HG02623 (cell line): ENCODE data around the gene MANBA.
"Not testable (repeated sequence)": the region's sequence is repeated elsewhere in the genome, so short reads cannot be mapped to it uniquely, and the experiment has no call there.

Source experiments
- ATAC-seq: cut with Tn5 transposase; IDR thresholded peaks from one replicate; pipeline ENCODE4 v1.9.1; 2021; ENCODE audit warnings: moderate library complexity; ENCODE audit not compliant: unreplicated experiment

MANBA gene

DNA sequence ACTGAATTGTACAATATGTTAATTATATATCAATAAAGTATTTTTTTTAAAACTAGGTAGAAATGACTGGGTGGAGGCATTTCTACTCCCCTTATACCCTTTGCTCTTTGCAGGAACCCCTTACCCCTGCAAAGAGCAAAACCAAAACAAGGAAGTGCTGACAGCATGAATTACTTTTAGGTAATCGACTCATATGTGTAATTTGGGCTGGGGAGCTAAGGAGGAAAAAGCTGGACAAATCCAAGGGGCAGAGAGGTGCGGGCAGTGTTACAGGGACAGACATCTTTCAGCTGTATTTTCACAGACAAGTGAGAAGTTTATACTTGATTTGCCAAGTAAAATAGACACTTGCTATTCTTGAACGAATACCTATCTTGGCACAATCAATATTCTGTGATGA, 35.5 kb downstream of the MANBA start:
- no peak for ATAC-seq

DNA sequence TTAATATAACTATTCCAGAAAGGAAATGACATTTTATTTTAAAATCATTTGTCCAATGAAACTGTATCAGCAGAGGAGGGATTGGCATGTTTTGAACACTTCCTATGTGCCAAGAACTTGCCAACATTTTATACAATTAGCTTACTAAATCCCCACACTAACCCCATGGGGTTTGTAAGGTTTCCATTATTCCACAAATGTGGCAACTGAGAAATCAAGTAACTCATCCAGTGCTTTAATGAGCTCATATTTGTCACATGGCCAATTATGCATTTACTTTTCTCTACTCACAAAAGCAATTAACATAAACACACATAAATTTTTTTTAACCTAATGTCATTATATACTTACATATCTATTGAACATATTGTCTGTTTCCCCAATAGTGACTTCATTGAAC, 37.3 kb downstream of the MANBA start:
- ATAC-seq, result no peak

DNA sequence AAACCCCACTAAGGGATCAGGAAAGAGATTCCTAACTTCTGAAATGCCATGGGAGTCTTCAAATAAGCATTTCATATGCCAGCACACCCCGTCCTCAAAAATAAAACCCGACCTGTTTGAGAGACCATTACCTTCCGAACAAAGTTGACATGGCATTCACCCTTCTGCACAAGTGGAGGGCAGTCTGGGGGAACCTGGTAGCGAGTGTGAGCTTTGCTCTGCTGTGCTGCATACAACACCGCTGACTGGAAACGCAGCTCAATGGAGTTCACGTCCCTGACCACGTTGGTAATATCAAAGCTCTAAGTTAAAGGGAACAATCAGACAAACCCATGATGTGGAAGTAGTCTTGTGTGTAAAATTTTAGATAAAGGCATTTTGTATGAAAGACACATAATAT, 38.0 kb downstream of the MANBA start:
- ATAC-seq, result no peak

DNA sequence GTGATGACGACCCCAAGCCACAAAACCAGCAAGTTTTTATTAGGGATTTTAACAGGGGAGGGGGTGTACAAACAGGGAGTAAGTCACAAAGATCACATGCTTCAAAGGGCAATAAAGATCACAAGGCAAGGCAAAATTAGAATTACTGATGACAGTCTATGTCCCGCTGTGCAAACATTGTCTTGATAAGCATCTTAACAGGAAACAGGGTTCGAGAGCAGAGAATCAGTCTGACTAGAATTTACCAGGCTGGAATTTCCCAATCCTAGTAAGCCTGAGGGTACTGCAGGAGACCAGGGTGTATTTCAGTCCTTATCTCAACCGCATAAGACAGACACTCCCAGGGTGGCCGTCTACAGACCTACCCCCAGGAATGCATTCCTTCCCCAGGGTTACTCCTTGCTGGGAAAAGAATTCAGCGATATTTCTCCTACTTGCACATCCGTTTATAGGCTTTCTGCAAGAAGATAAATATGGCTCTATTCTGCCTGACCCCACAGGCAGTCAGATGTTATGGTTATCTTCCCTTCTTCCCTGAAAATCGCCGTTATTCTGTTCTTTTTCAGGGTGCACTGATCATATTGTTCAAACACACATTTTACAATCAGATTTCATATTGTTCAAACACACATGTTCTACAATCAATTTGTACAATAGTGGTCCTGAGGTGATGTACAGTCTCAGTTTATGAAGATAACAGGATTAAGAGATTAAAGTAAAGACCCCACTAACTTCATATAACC, 41.8 kb downstream of the MANBA start:
- ATAC-seq, result not testable (repeated sequence)

DNA sequence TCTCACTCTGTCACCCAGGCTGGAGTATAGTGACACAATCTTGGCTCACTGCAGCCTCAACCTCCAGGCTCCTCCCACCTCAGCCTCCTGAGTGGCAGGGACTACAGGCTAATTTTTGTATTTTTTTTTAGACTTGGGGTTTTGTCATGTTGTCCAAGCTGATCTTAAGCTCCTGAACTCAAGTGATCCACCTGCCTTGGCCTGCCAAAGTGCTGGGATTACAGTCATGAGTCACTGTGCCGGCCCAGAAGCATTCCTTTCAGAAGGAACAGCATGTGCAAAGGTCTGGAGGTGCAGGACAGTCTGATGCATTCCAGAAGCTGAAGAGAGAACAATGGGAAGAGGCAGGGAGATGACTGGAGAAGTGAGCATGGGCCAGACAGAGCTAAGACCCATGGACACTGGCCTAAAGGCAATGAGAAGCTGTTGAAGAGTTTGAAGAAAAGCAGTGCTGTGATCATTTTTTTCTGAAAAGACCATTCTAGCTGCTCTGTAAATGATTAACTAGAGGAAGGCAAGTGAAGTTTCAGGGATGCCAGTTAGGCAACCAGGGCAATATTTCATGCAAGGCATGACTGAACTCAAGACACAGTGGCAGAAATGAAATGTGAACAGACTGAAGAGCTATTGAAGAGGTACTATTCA, 43.2 kb downstream of the MANBA start:
- ATAC-seq, result no peak

DNA sequence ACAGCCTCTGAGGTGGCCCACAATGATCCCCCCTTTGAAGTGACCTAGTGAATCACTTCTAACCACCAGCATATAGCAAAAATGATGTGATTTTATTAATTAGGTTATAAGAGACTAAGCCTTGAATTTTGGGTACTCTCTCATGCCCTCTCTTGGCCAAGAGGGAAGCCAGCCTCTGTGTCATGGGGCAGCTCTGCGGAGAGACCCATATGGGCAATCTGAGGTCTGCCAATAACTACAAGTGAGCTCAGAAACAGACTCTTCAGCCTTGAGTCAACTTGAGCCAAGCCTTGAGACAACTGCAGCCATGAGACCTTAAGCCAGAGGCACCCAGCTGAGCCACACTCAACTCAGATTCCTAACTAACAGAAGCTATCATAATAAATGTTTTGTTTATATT, 45.7 kb downstream of the MANBA start:
- no peak for ATAC-seq

DNA sequence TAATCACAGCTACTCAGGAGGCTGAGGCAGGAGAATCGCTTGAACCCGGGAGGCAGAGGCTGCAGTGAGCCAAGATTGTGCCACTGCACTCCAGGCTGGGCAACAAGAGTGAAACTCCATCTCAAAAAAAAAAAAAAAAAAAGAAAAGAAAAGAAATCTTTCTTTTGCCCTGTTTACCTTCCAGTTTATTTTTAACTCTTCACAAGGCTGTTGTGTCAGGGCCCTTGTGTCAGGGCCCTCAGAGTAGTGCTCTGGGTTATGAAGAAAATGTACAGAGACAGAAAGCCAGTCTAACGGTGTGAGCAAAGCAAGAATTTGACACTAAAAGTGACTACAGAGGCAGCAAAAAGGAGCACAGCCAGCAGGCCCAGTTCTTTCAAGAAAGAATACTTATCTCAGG, 47.0 kb downstream of the MANBA start:
- not testable (repeated sequence) for ATAC-seq

DNA sequence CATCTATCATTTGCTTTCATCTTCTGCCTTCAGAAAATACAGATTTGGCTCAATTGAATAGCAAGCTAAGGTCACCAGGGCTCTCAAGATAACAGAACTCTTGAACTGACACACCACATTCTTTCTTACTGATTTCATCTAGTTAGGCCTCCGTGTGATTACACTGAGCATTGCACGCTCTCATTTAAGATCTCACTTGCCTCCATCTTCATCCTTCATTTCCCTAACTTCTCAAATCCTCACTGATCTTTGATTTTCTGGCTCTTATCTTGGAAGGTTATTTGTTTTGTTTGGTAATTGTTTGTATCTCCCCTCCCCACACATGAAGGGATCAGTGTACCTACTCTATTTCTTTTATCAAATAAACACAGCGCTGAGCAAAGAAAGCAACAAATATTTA, 47.7 kb downstream of the MANBA start:
- ATAC-seq, result no peak

DNA sequence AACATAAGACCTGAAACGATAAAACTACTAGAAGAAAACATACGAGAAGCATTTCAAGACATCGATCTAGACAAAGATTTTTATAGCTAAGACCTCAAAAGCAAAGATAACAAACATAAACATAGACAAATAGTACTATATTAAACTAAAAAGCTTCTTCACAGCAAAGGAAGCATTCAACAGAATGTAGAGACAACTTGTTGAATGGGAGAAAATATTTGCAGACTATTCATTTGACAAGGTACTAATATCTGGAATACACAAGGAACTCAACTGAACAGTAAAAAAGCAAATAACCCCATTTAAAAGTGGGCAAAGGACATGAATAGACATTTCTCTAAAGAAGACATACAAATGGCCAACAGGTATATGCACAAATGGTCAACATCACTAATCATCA, 49.8 kb downstream of the MANBA start:
- no peak for ATAC-seq

DNA sequence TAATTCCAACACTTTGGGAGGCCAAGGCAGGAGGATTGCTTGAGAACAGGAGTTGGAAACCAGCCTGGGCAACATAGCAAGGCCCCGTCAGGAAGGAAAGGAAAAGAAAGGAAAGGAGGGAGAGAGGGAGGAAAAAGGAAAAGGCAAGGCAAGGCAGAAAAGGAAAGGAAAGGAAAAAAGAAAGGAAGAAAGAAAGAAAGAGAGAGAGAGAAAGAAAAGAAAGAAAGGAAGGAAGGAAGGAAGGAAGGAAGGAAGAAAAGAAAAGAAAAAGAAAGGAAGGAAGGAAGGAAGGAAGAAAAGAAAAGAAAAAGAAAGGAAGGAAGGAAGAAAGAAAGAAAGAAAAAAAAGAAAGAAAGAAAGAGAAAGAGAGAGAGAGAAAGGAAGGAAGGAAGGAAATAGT, 51.7 kb downstream of the MANBA start:
- not testable (repeated sequence) for ATAC-seq

DNA sequence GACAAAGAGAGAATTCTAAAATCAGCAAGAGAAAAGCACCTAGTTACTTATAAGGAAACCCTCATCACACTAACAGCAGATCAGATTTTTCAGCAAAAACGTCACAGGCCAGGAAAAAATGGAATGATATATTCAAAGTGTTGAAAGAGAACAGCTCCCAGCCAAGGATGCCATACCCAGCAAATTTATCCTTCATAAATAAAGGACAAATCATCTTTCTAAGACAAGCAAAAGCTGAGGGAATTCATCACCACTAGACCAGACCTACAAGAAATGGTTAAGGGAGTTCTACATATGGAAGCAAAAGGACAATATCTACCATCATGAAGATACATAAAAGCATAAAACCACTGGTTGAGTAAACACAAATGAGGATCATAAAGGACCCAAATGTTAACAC, 53.6 kb downstream of the MANBA start:
- no peak for ATAC-seq

DNA sequence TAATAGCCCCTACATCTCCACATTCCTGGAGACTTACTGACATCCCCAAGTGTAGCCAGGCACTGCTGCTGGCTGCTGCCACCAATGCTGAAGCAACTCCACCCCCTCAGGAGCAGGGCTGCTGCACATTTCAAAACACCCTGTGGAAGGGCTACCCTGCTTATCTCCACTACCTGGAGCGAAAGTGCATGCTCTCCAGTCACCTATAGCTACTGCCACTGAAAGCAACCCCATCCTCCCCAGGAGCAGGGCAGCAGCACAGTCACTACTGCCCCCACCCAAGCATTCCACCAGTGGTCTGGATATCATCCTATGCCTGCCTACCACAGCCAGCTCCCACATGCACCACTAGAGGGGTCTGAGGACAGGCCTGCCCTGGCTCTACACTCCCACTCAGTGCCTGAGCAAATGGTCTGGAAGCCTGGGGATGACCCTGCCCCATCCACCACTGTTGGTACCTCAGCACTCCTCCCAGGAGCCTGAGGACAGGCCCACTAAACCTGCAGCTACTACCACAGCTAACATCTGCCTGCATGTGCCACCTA, 55.3 kb downstream of the MANBA start:
- no peak for ATAC-seq

DNA sequence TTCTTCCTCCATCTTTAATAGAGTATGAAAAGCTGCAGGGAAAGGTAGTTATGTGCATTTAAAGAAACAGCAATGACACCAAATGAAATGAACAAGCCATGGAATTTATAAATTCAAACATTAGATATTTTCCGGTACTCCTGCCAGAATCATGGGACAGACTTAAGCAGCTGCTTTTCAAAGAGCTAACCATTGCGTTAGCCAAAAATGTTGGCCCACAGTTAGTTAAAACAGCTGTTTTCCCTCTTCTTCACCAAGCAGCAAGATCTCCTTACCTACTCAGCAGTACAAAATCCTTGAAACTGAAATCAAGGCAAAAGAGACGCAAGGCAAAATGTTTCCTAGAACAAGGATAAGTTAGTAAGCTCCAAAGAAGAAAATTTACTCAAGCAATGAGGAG, 64.0 kb downstream of the MANBA start:
- no peak for ATAC-seq

DNA sequence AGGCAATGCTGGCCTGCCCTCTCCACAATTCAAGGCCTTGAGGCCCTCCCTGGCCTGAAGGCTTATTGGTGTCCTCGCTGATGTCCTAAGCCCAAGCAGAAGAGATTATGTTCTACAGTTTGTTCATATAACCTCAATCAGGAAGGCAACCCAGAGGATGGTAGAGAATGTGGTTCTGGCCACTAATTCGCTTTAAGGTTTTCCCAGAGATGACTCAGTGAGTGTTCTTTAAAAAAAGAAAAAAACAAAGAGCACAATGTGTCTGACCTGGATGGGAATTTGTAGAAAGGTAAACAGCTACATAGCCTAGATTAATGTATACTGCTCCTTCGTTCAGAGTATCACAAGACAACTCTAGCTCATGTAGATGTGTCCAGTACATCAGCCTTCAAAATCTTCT, 66.0 kb downstream of the MANBA start:
- no peak for ATAC-seq

DNA sequence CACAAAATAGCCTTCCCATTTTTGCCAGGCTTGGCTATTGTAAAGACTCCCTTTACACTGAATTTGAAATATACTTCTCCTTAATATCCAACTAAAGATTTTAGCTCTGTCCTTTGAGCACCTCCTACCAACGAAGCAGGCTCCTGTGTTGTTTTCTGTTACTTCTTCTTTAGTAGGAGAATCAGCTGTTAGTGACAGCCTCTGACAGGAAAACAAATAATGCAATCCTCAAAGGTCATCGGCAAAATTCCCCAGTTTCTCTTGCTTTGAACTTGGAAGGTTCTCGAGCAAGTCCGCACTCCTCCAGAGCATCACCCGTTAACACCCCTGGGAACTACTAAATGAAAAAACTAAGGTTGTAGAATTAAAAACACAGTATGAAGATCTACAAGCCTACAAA, 66.9 kb downstream of the MANBA start:
- no peak for ATAC-seq

DNA sequence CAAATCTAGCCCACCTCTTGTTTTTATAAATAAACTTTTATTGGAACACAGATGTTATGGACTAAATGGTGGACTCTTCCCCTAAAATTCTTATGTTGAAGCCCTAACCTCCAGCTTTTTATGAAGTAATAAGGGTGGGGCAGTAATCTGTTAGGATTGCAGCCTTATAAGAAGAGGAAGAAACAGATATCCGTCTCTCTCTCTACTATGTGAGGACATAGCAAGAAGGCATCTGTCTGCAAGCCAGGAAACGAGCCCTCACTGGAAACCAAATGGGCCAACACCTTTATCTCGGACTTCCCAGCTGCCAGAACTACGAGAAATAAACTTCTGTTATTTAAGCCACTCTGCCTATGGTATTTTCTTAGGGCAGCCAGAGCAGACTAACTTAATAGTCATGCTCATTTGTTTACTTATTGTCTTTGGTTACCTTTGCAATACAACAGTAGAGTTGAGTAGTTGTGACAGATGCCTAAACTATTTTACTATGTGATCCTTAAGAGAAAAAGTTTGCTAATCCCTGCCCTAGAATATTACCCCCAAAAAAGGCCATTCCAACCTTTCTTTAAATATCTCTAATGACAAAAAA, 67.4 kb downstream of the MANBA start:
- ATAC-seq, result no peak

DNA sequence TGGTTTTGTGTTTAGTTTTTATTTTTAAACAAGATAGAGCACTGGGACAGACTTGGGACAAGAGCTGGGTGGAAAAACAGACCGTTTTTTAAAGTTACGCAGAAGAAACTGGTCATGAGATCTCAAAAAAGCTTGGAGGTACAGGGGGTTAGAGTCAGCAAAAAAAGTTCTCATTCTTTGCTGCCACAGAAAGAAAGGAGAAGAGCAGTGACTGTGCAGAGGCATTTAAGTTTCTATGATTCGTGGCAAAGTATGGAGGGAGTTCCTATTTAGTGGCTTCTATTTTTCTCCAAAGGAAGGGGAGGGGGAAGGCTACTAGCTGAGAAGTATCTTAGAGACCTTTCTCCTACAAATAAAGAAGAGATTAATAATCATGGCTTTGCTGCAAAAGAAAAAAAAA, 68.3 kb downstream of the MANBA start:
- no peak for ATAC-seq

DNA sequence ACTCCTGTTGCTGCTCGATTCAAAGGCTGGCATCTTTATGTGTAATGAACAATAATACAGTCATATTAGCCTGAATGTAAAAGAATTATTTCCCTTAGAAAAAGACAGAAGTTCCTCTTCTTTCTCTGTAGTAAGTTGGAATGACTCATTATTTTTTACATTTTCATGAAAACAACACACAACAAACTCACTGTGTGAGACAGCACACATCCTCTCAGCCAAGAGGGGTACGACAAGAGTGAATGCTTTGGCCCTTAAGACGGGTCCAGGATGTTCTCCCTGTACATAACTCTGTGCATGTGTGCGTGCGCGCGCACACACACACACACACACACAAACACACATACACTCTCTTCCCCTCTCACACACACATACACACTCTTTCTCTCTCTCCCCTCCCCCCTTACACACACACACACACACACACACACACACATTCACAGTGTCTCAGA, 72.8 kb downstream of the MANBA start:
- peak; percentile 23 for ATAC-seq

DNA sequence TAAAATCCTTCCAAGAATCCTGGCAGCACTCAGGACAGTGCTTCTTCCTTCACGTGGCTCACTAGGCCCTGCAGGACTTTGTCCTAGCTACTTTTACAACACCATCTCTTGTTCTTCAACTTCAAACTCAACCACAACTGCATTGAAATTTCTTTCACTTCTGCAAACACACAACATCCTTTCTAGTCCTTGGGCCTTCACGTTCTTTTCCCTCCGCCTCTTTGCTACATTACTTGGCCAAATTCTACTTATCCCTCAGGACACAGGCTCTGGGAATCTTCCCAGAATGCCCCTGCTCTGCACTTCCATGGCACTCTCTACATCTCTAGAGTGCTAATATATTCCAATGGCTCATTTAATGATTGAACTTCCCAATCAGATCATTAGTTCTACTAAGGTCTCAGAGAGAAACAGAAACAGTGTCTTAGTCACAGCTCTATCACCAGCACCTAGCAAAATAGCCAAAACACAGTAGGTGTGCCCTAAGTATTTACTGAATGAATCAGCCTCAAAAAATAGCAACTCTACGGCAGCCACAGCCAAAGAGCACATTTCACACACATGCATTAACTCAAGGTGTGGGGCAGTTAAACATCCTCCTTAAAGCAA, 73.3 kb downstream of the MANBA start:
- ATAC-seq, result peak; percentile 86

DNA sequence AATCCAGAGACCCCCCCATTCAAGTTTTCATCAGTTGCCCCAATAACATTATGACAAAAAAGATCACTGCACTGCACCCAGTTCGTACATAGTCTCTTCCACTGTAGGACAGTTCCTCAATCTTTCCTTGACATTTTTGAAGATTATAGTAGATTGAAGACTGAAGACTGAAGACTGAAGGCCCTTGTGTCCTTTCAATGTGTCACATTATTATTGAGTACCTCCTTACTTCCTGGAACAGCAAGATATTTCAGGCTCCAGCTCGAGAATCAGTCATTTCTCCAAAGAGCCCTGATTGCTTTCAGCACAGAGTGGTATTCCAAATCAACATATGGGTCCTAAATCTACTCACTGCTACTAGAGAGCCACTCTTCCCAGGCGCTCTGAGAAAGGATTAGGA, 75.0 kb downstream of the MANBA start:
- no peak for ATAC-seq

DNA sequence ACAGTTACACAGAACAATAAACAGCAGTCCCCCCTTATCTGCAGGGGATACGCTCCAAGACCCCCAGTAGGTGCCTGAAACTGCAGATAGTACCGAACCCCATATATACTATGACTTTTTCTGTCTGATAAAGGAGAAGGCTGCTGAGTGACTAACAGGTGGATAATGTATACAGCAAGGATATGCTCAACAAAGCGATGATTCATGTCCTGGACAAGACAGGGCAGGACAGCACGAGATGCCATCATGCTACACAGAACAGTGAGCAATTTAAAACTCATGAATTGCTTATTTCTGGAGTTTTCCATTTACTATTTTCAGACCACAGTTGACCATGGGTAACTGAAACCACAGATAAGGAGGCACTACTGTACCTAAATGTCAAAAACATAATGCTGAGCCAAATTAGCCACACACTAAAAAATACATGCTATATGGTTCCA, 76.1 kb downstream of the MANBA start:
- peak; percentile 23 for ATAC-seq
